MG63 (cell line): ENCODE measurements around the gene ITGAE. TPM values are rescaled to one million over a fixed set of nuclear protein-coding genes. Genes with fewer than 3 reads are reported as not detected.
"Not testable (repeated sequence)": the region's sequence is repeated elsewhere in the genome, so short reads cannot be mapped to it uniquely, and the experiment has no call there.

Source experiments
- DNase-seq: peaks from one replicate; pipeline ENCODE4 v3.0.0-alpha.2; 2020
- H3K27me3 ChIP-seq: fragments of 250-450 bp; sonication (Bioruptor Pico); 2 replicates; pipeline ENCODE4 v1.5.1; 2020; ENCODE audit warnings: mild to moderate bottlenecking, moderate library complexity
- H3K36me3 ChIP-seq: fragments of 250-450 bp; sonication (Bioruptor Pico); 2 replicates; pipeline ENCODE4 v1.5.1; 2020; ENCODE audit warnings: mild to moderate bottlenecking, moderate library complexity
- H3K4me3 ChIP-seq: fragments of 250-450 bp; sonication (Bioruptor Pico); 2 replicates; pipeline ENCODE4 v1.5.1; 2020; ENCODE audit warnings: mild to moderate bottlenecking, moderate library complexity
- H3K9me3 ChIP-seq: fragments of 250-450 bp; sonication (Bioruptor Pico); 2 replicates; pipeline ENCODE4 v1.5.1; 2020; ENCODE audit warnings: mild to moderate bottlenecking, moderate library complexity
- total RNA-seq: library from RNA; depleted of rRNA; stranded (reverse); fragments of >200 nt; shearing (Covaris generic); gene quantifications from 2 replicates; pipeline ENCODE4 v1.2.3, GENCODE V29; 2014; ENCODE audit warnings: low replicate concordance

Gene ITGAE
- total RNA-seq, 1 experiment from 2014 or later, result 16.9 TPM

- H3K9me3 ChIP-seq, result no peaks in the 10 kb centered on the region
- DNase-seq, result peak; percentile 14
- H3K27me3 ChIP-seq, result no peaks in the 10 kb centered on the region
- no peaks in the 10 kb centered on the region for H3K36me3 ChIP-seq
- no peak overlapping the region for H3K4me3 ChIP-seq
These were observed 45.5 kb downstream of the ITGAE start for GRCh38 chr17:3755335-3756030.

GRCh38 chr17:3754458-3755334 lies 46.3 kb downstream of the ITGAE start:
- no peak overlapping the region for H3K4me3 ChIP-seq
- no peaks in the 10 kb centered on the region for H3K36me3 ChIP-seq
- no peaks in the 10 kb centered on the region for H3K27me3 ChIP-seq
- DNase-seq, result no peak
- no peaks in the 10 kb centered on the region for H3K9me3 ChIP-seq

GRCh38 chr17:3754066-3754457 lies 46.9 kb downstream of the ITGAE start:
- DNase-seq, result no peak
- no peaks in the 10 kb centered on the region for H3K36me3 ChIP-seq
- no peaks in the 10 kb centered on the region for H3K9me3 ChIP-seq

GRCh38 chr17:3753624-3754023 lies 47.4 kb downstream of the ITGAE start:
- no peaks in the 10 kb centered on the region for H3K36me3 ChIP-seq
- no peak for DNase-seq
- H3K27me3 ChIP-seq, result no peaks in the 10 kb centered on the region
- H3K9me3 ChIP-seq, result no peaks in the 10 kb centered on the region
- no peak overlapping the region for H3K4me3 ChIP-seq

More at GRCh38 chr17:3754066-3754457, 46.9 kb downstream of the ITGAE start:
- Histone ChIP-seq H3K27me3 (no peaks in the 10 kb centered on the region), H3K4me3 (no peak overlapping the region)

GRCh38 chr17:3751836-3752235 lies 49.2 kb downstream of the ITGAE start:
- no peaks in the 10 kb centered on the region for H3K9me3 ChIP-seq
- H3K36me3 ChIP-seq, result no peaks in the 10 kb centered on the region
- DNase-seq, result no peak
- no peak overlapping the region for H3K4me3 ChIP-seq
- no peaks in the 10 kb centered on the region for H3K27me3 ChIP-seq

- Histone ChIP-seq H3K27me3 (no peaks in the 10 kb centered on the region), H3K4me3 (no peak overlapping the region), H3K9me3 (no peaks in the 10 kb centered on the region), H3K36me3 (no peaks in the 10 kb centered on the region)
- DNase-seq, result no peak
These were observed 50.1 kb downstream of the ITGAE start for GRCh38 chr17:3750926-3751325.

- no peaks in the 10 kb centered on the region for H3K36me3 ChIP-seq
- DNase-seq, result no peak
- no peaks in the 10 kb centered on the region for H3K27me3 ChIP-seq
- H3K4me3 ChIP-seq, result no peak overlapping the region
- no peaks in the 10 kb centered on the region for H3K9me3 ChIP-seq
These were observed 50.7 kb downstream of the ITGAE start for GRCh38 chr17:3750296-3750695.

- Histone ChIP-seq H3K9me3 (no peaks in the 10 kb centered on the region), H3K4me3 (no peak overlapping the region), H3K36me3 (no peaks in the 10 kb centered on the region), H3K27me3 (no peaks in the 10 kb centered on the region)
- DNase-seq, result no peak
These were observed 52.4 kb downstream of the ITGAE start for GRCh38 chr17:3748576-3748975.

- Histone ChIP-seq H3K4me3 (no peak overlapping the region), H3K9me3 (no peaks in the 10 kb centered on the region), H3K36me3 (no peaks in the 10 kb centered on the region), H3K27me3 (no peaks in the 10 kb centered on the region)
- no peak for DNase-seq
These were observed 53.2 kb downstream of the ITGAE start for GRCh38 chr17:3747805-3748204.

- Histone ChIP-seq H3K27me3 (no peaks in the 10 kb centered on the region), H3K9me3 (no peaks in the 10 kb centered on the region), H3K4me3 (no peak overlapping the region), H3K36me3 (no peaks in the 10 kb centered on the region)
- no peak for DNase-seq
These were observed 55.9 kb downstream of the ITGAE start for GRCh38 chr17:3745071-3745470.

- Histone ChIP-seq H3K9me3 (no peaks in the 10 kb centered on the region), H3K36me3 (no peaks in the 10 kb centered on the region), H3K4me3 (no peak overlapping the region), H3K27me3 (no peaks in the 10 kb centered on the region)
- no peak for DNase-seq
These were observed 57.0 kb downstream of the ITGAE start for GRCh38 chr17:3744014-3744413.

GRCh38 chr17:3740611-3741073 lies 60.3 kb downstream of the ITGAE start:
- H3K36me3 ChIP-seq, result no peaks in the 10 kb centered on the region
- DNase-seq, result no peak
- H3K4me3 ChIP-seq, result no peak overlapping the region
- no peaks in the 10 kb centered on the region for H3K27me3 ChIP-seq
- H3K9me3 ChIP-seq, result no peaks in the 10 kb centered on the region

- DNase-seq, result no peak
- Histone ChIP-seq H3K9me3 (no peaks in the 10 kb centered on the region), H3K4me3 (no peak overlapping the region)
These were observed 61.4 kb downstream of the ITGAE start for GRCh38 chr17:3739422-3740124.

GRCh38 chr17:3738562-3739295 lies 62.3 kb downstream of the ITGAE start:
- Histone ChIP-seq H3K4me3 (no peak overlapping the region), H3K36me3 (no peaks in the 10 kb centered on the region), H3K9me3 (no peaks in the 10 kb centered on the region), H3K27me3 (no peaks in the 10 kb centered on the region)
- no peak for DNase-seq

More at GRCh38 chr17:3739422-3740124, 61.4 kb downstream of the ITGAE start:
- Histone ChIP-seq H3K36me3 (no peaks in the 10 kb centered on the region), H3K27me3 (no peaks in the 10 kb centered on the region)

GRCh38 chr17:3735515-3735914 lies 65.5 kb downstream of the ITGAE start:
- Histone ChIP-seq H3K27me3 (no peaks in the 10 kb centered on the region), H3K36me3 (no peaks in the 10 kb centered on the region), H3K9me3 (no peaks in the 10 kb centered on the region), H3K4me3 (no peak overlapping the region)
- no peak for DNase-seq

GRCh38 chr17:3734911-3735276 lies 66.1 kb downstream of the ITGAE start:
- not testable (repeated sequence) for H3K27me3 ChIP-seq, H3K4me3 ChIP-seq, H3K9me3 ChIP-seq, DNase-seq, H3K36me3 ChIP-seq
